Transverse colon (tissue), 4 donors: ENCODE measurements around the gene CAMTA1. TPM values are rescaled to one million over a fixed set of nuclear protein-coding genes. Genes with fewer than 3 reads are reported as not detected.

Source experiments
- DNase-seq: peaks from one replicate; pipeline ENCODE4 v3.0.0-alpha.2; 2019
- H3K27ac ChIP-seq, 4 donors: fragments of 200-600 bp; sonication (generic); 2 replicates each; pipeline ENCODE4 v1.5.1; 2016 to 2018; ENCODE audit warnings: inconsistent platforms in 4 of 4
- H3K27me3 ChIP-seq: fragments of 200-600 bp; sonication (generic); 2 replicates; pipeline ENCODE4 v1.5.1; 2017; ENCODE audit warnings: inconsistent platforms
- H3K36me3 ChIP-seq, 4 donors: fragments of 200-600 bp; sonication (generic); 2 replicates each; pipeline ENCODE4 v1.5.1; 2017 to 2019; ENCODE audit warnings: inconsistent platforms in 4 of 4
- H3K4me1 ChIP-seq, 4 donors: fragments of 200-600 bp; sonication (generic); 2 replicates each; pipeline ENCODE4 v1.5.1; 2017 to 2020; ENCODE audit warnings: inconsistent platforms in 4 of 4
- H3K4me3 ChIP-seq, 4 donors: fragments of 200-600 bp; sonication (generic); 1 replicate in 1 of 4; 2 replicates in 3 of 4; pipeline versions ENCODE4 v1.5.1 to v1.6.1; 2017 to 2019; ENCODE audit warnings: inconsistent platforms in 4 of 4
- H3K9me3 ChIP-seq, 2 donors: fragments of 200-600 bp; sonication (generic); 2 replicates each; pipeline ENCODE4 v1.5.1; 2017 to 2019; ENCODE audit warnings: inconsistent platforms in 2 of 2
- CTCF ChIP-seq, 5 experiments: fragments of 200-600 bp in 3 of 5; fragments of 450-650 bp in 2 of 5; sonication (generic) in 3 of 5; IDR thresholded peaks; 1 replicate in 2 of 5; 2 replicates in 3 of 5; pipeline ENCODE4 v1.5.1; 2016 to 2017; ENCODE audit warnings: antibody characterized with exemption in 5 of 5, inconsistent platforms in 3 of 5, mild to moderate bottlenecking in 2 of 5, moderate library complexity in 1 of 5
- EP300 ChIP-seq: sonication (generic); formaldehyde crosslinking; IDR thresholded peaks from one replicate; pipeline ENCODE4 v1.6.1; 2017; ENCODE audit warnings: antibody characterized with exemption, low read depth
- POLR2A ChIP-seq: fragments of 450-650 bp; IDR thresholded peaks from one replicate; pipeline ENCODE4 v1.6.1; 2016; ENCODE audit warnings: antibody characterized with exemption, mild to moderate bottlenecking, moderate library complexity
- POLR2AphosphoS5 ChIP-seq, 3 donors: sonication (generic); formaldehyde crosslinking; IDR thresholded peaks; one replicate each; pipeline ENCODE4 v1.6.1; 2016; ENCODE audit warnings: antibody characterized with exemption in 3 of 3
- WGBS, 2 donors: methylation state at CpG; one replicate each; pipeline ENCODE4 v1.1.5; 2018; ENCODE audit warnings: low coverage in 1 of 2; 5-methylcytosine and 5-hydroxymethylcytosine counted together
- in situ Hi-C, 4 donors: fragments of 200-750 bp; cut with MboI; loops; one replicate each; pipeline versions ENCODE4 v1.15.0 to v1.15.1; 2017; ENCODE audit warnings: low sequenced_read_pairs in 3 of 4, low pct_ligation_motif_present in 1 of 4, low pct_unique_long_range_greater_than_20kb in 1 of 4
- intact Hi-C: fragments of 100-400 bp; cut with DNase I; formaldehyde crosslinking; loops from one replicate; pipeline ENCODE4 v1.15.1; 2023; ENCODE audit warnings: low total_unique reads
- total RNA-seq, 4 donors: library from RNA; depleted of rRNA; stranded (reverse); fragments of >200 nt; gene quantifications; one replicate each; pipeline ENCODE4 v1.1.0, GENCODE V29; 2016

CAMTA1 gene
- total RNA-seq, 4 donors from 2014 or later: 93.8 to 268 (median 130) TPM

- TF ChIP-seq EP300 (no peak), POLR2AphosphoS5 (IDR thresholded peaks at IDR 0.05) (no peak), CTCF (IDR thresholded peaks at IDR 0.05) (no peak), POLR2A (no peak)
- in situ Hi-C loops: no loop called here
- Histone ChIP-seq H3K4me3 (no peak overlapping the region), H3K27ac (no peak overlapping the region), H3K27me3 (no peaks in the 10 kb centered on the region), H3K36me3 (no peaks in the 10 kb centered on the region), H3K9me3 (no peaks in the 10 kb centered on the region), H3K4me1 (peaks cover 0 to 7% (median 3%) of the 10 kb centered on the region in 4 donors)
- DNase-seq: no peak
- WGBS, 2 donors: 85% methylated on average over 6 of the region's 6 CpGs; no CpG with 5 or more reads in 1 of the 2 donors
- intact Hi-C loops: no loop called here
Measured at GRCh38 chr1:7287013-7287412, 501.8 kb downstream of the CAMTA1 start.

GRCh38 chr1:7288992-7289391 lies 503.7 kb downstream of the CAMTA1 start:
- TF ChIP-seq EP300: no peak
- TF ChIP-seq POLR2AphosphoS5 (IDR thresholded peaks at IDR 0.05): no peak
- no peak for TF ChIP-seq CTCF (IDR thresholded peaks at IDR 0.05)
- no peak for TF ChIP-seq POLR2A
- no peak for DNase-seq
- in situ Hi-C loops: no loop called here

GRCh38 chr1:7289694-7290093 lies 504.4 kb downstream of the CAMTA1 start:
- intact Hi-C loops: no loop called here
- H3K27me3 ChIP-seq: no peaks in the 10 kb centered on the region
- 76% methylated on average over 2 of the region's 2 CpGs; no CpG with 5 or more reads in 1 of the 2 donors for WGBS, 2 donors
- H3K36me3 ChIP-seq: no peaks in the 10 kb centered on the region
- peaks cover 0 to 8% (median 3%) of the 10 kb centered on the region in 4 donors for H3K4me1 ChIP-seq
- TF ChIP-seq CTCF (IDR thresholded peaks at IDR 0.05): no peak
- no peak for TF ChIP-seq POLR2AphosphoS5 (IDR thresholded peaks at IDR 0.05)
- TF ChIP-seq EP300: no peak
- TF ChIP-seq POLR2A: no peak
- no peak overlapping the region for H3K4me3 ChIP-seq
- no peak overlapping the region for H3K27ac ChIP-seq
- DNase-seq: no peak
- no peaks in the 10 kb centered on the region for H3K9me3 ChIP-seq
- in situ Hi-C loops: no loop called here

More at GRCh38 chr1:7288992-7289391, 503.7 kb downstream of the CAMTA1 start:
- H3K9me3 ChIP-seq: no peaks in the 10 kb centered on the region
- no peak overlapping the region for H3K27ac ChIP-seq
- peaks cover 0 to 8% (median 3%) of the 10 kb centered on the region in 4 donors for H3K4me1 ChIP-seq
- 78 to 82% methylated on average over 3 to 5 of the region's 5 CpGs for WGBS, 2 donors
- intact Hi-C loops: no loop called here
- H3K4me3 ChIP-seq: no peak overlapping the region
- H3K36me3 ChIP-seq: no peaks in the 10 kb centered on the region
- no peaks in the 10 kb centered on the region for H3K27me3 ChIP-seq

GRCh38 chr1:7290971-7291970 lies 506.0 kb downstream of the CAMTA1 start:
- TF ChIP-seq CTCF (IDR thresholded peaks at IDR 0.05): no peak
- TF ChIP-seq POLR2AphosphoS5 (IDR thresholded peaks at IDR 0.05): no peak
- no peak for TF ChIP-seq POLR2A
- no peak for TF ChIP-seq EP300
- 74 to 80% methylated on average over 1 to 14 of the region's 14 CpGs for WGBS, 2 donors
- no peak for DNase-seq
- Histone ChIP-seq H3K9me3 (no peaks in the 10 kb centered on the region), H3K36me3 (no peaks in the 10 kb centered on the region), H3K27ac (peak overlapping the region in 2 of 4 donors; percentile 30 to 46), H3K4me3 (no peak overlapping the region), H3K4me1 (peaks cover 0 to 8% (median 3%) of the 10 kb centered on the region in 4 donors), H3K27me3 (no peaks in the 10 kb centered on the region)
- in situ Hi-C loops (no loop called here), intact Hi-C loops (no loop called here)
